Activated CD8-positive, alpha-beta T cell treated with anti-CD3 and anti-CD28 coated beads, Interleukin-2, amount 10 ng/mL, durations not matched to agents 7 days and 5 days (primary cell): Measurements from ENCODE around the gene RXRA. TPM values are rescaled to one million over a fixed set of nuclear protein-coding genes. Genes with fewer than 3 reads are reported as not detected.

Experiments
- ATAC-seq: fragments of 150-1000 bp; cut with Tn5 transposase; one replicate; pipeline ENCODE4 v1.10.0; 2021; ENCODE audit warnings: moderate library complexity
- CTCF ChIA-PET: fragments of 350-600 bp; sonication (Branson Sonifier 250); formaldehyde crosslinking; loops from one replicate; lab custom pipeline; 2021; ENCODE audit warnings: antibody characterized with exemption; lab: Charles Lee
- POLR2A ChIA-PET: fragments of 350-600 bp; sonication (Branson Sonifier 250); formaldehyde crosslinking; loops from one replicate; lab custom pipeline; 2021; ENCODE audit warnings: antibody characterized with exemption; lab: Charles Lee
- DNase-seq: peaks from one replicate; pipeline ENCODE4 v3.0.0-alpha.2; 2020
- H3K27ac Mint-ChIP-seq: one replicate; pipeline ENCODE4 v1.8.0; 2021; ENCODE audit warnings: mild to moderate bottlenecking, mixed read lengths
- H3K27me3 Mint-ChIP-seq: one replicate; pipeline ENCODE4 v1.8.0; 2021; ENCODE audit warnings: low read depth, mixed read lengths
- H3K36me3 Mint-ChIP-seq: one replicate; pipeline ENCODE4 v1.8.0; 2021; ENCODE audit warnings: low read depth, mixed read lengths
- H3K4me1 Mint-ChIP-seq: one replicate; pipeline ENCODE4 v1.8.0; 2021; ENCODE audit warnings: low read depth, mixed read lengths
- H3K4me3 Mint-ChIP-seq: one replicate; pipeline ENCODE4 v1.8.0; 2021; ENCODE audit warnings: mild to moderate bottlenecking, mixed read lengths
- H3K9me3 Mint-ChIP-seq: one replicate; pipeline ENCODE4 v1.8.0; 2022; ENCODE audit warnings: mixed read lengths; ENCODE audit not compliant: insufficient read depth
- total RNA-seq, 2 experiments: library from RNA; stranded (reverse); gene quantifications; one replicate each; pipeline ENCODE4 v1.2.3, GENCODE V29; 2021

Gene RXRA
- total RNA-seq, 2 experiments from 2014 or later: 3.8 to 4.2 TPM

DNA sequence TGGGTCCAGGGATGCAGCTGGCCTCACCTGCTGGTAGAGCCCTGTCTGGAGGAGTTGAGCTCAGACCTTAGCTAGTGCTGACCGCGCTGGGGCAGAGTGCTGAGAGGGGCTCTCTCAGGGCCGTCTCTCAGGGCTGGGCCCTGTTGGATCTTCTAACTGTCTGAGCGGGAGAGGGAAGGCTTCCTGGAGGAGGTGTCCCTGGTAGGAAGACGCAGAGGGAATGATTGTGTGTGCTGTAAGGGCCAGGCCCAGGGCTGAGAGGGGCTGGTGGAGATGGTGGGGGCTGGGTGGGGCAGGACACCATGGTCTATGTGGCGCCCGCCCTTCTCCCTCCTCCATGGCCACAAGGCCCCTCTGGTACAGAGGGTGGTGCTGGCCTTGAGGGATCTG, 55.0 kb downstream of the RXRA start:
- peaks cover 26% of the 10 kb centered on the region for H3K4me1 Mint-ChIP-seq
- peaks cover 6% of the 10 kb centered on the region for H3K27me3 Mint-ChIP-seq
- DNase-seq (no peak), ATAC-seq (no peak)
- no peak overlapping the region for H3K27ac Mint-ChIP-seq
- ChIA-PET POLR2A (interaction anchor here (0.9 kb wide), 1 partner anchor 11 kb away, joined by 3 read pairs; no protein-coding TSS in a partner anchor), CTCF (interaction anchor here (1.2 kb wide), 1 partner anchor 26 kb away, joined by 3 read pairs; no protein-coding TSS in a partner anchor)
- H3K36me3 Mint-ChIP-seq: no peaks in the 10 kb centered on the region
- no peaks in the 10 kb centered on the region for H3K9me3 Mint-ChIP-seq
- H3K4me3 Mint-ChIP-seq: no peak overlapping the region

- ATAC-seq: peak; percentile 66
- Mint-ChIP-seq H3K36me3 (no peaks in the 10 kb centered on the region), H3K27ac (peak overlapping the region; percentile 64), H3K27me3 (peaks cover 4% of the 10 kb centered on the region), H3K4me3 (peak overlapping the region; percentile 28), H3K9me3 (no peaks in the 10 kb centered on the region), H3K4me1 (peaks cover 26% of the 10 kb centered on the region)
- ChIA-PET POLR2A (no interaction called here), CTCF (interaction anchor here (1.0 to 1.4 kb wide), 2 partner anchors 9 to 25 kb away, joined by 3 to 5 read pairs; no protein-coding TSS in a partner anchor)
- DNase-seq: peak; percentile 78
These were observed 55.6 kb downstream of the RXRA start for GRCh38 chr9:134381671-134382516.

- Mint-ChIP-seq H3K9me3 (no peaks in the 10 kb centered on the region), H3K27me3 (peaks cover 7% of the 10 kb centered on the region), H3K4me3 (peak overlapping the region; percentile 28), H3K27ac (no peak overlapping the region), H3K4me1 (peaks cover 26% of the 10 kb centered on the region), H3K36me3 (no peaks in the 10 kb centered on the region)
- ATAC-seq: no peak
- ChIA-PET CTCF (interaction anchor here (1.0 to 1.4 kb wide), 2 partner anchors 9 to 24 kb away, joined by 3 to 5 read pairs; no protein-coding TSS in a partner anchor), POLR2A (no interaction called here)
- DNase-seq: no peak
These were observed 56.5 kb downstream of the RXRA start for GRCh38 chr9:134382733-134383132.

DNA sequence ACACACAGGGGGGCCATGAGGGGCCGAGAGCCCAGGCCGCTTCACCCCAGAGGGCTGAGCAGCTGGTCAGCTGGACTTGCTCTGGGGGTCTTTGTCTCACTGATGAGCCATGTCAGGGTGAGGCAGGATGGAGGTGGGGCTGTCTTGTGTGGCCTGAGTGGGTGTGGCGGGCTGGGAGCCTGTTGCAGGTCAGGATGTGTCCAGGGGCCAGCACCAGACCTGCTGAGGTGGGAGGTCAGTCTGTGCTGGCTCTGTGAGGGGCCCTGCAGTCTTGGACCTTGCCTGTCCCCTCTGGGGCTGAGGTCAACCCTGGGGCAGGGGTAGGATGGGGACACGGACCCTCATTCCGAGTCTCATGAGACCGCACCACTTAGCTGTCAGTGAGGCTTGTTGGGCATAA, 56.9 kb downstream of the RXRA start:
- H3K9me3 Mint-ChIP-seq: no peaks in the 10 kb centered on the region
- no peak overlapping the region for H3K4me3 Mint-ChIP-seq
- DNase-seq: no peak
- peaks cover 28% of the 10 kb centered on the region for H3K4me1 Mint-ChIP-seq
- POLR2A ChIA-PET: no interaction called here
- no peaks in the 10 kb centered on the region for H3K36me3 Mint-ChIP-seq
- peaks cover 10% of the 10 kb centered on the region for H3K27me3 Mint-ChIP-seq
- CTCF ChIA-PET: interaction anchor here (1.4 kb wide), 1 partner anchor 8 kb away, joined by 5 read pairs; no protein-coding TSS in a partner anchor
- H3K27ac Mint-ChIP-seq: no peak overlapping the region
- ATAC-seq: no peak

GRCh38 chr9:134384811-134385479, 58.7 kb downstream of the RXRA start:
- ChIA-PET CTCF (interaction anchor here (1.2 kb wide), 1 partner anchor 11 kb away, joined by 4 read pairs; no protein-coding TSS in a partner anchor), POLR2A (no interaction called here)
- Mint-ChIP-seq H3K36me3 (no peaks in the 10 kb centered on the region), H3K27ac (no peak overlapping the region), H3K4me1 (peaks cover 31% of the 10 kb centered on the region), H3K27me3 (peaks cover 15% of the 10 kb centered on the region), H3K9me3 (no peaks in the 10 kb centered on the region), H3K4me3 (no peak overlapping the region)
- no peak for ATAC-seq
- DNase-seq: no peak

GRCh38 chr9:134385915-134386314, 59.7 kb downstream of the RXRA start:
- DNase-seq: no peak
- POLR2A ChIA-PET: no interaction called here
- Mint-ChIP-seq H3K4me3 (no peak overlapping the region), H3K27ac (no peak overlapping the region), H3K4me1 (peaks cover 41% of the 10 kb centered on the region), H3K9me3 (no peaks in the 10 kb centered on the region), H3K27me3 (peaks cover 15% of the 10 kb centered on the region), H3K36me3 (no peaks in the 10 kb centered on the region)
- ATAC-seq: no peak
- CTCF ChIA-PET: no interaction called here

DNA sequence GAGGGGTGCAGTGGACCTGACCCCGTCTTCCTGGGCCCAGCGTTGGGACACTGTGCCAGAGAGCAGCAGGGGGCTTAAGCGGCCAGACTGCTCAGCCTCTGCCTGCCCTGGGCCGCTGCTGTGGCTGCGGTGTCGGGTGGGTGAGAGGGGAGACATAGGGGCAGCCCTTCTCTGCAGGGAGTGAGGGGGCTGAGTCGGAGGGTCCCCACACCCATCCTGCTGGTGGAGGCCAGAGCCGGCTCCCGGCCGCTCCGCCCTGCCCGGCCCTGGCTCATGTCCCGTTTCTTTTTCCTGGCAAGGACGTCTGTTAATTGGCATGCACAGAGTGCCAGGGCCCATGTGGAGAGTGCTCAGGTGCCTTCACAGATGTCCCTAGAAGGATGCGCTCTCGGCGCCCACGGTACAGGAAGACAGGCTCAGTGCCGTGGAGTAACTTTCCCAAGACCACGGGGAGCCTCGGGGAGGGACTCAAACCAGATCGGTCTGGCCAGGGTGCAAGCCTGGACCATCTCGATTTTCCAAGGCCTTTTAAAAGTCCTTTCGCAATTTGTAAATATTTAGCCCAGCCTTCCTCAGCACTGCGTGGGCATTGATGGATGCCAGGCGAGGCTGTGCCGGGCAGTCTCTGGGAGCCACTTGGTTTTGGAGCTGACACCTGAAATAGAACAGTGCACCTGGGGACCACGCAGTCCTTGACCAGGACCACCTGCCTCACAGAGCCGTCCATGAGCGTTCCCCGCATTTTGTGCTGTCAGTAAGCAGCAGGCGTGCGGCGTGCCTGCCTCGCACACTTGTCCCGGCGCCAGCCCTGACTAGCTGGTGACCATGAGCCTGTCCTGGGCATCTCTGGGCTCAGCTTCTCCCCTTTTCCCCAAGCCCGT, 60.9 kb downstream of the RXRA start:
- peaks cover 39% of the 10 kb centered on the region for H3K4me1 Mint-ChIP-seq
- peaks cover 17% of the 10 kb centered on the region for H3K27me3 Mint-ChIP-seq
- no peaks in the 10 kb centered on the region for H3K9me3 Mint-ChIP-seq
- ChIA-PET CTCF (no interaction called here), POLR2A (no interaction called here)
- DNase-seq (no peak), ATAC-seq (no peak)
- H3K27ac Mint-ChIP-seq: no peak overlapping the region
- H3K36me3 Mint-ChIP-seq: no peaks in the 10 kb centered on the region
- no peak overlapping the region for H3K4me3 Mint-ChIP-seq

DNA sequence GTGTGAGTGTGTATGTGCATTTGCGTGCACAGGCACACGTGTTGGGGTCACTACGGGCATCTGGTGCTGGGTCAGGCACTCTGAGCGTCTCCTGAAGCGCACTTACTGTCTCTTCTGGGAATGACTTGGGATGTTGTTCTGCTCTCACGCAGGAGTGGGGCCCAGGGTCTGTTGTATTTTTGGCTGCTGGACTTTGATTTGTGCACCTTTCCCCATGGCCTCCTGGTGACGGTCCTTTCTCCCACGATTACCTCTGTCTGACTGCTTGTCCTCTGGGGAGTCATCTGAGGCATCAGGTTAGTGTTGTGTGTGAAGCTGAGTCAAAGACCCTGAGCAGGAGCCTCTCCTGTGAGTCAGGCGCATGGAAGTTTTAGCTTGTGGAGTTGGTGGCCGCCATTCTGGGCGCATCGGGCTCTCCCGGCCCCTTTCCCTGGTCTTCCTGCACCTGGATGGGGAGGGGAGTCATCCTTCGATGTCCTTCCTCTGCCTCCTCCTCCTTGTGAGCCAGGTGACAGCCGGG, 62.1 kb downstream of the RXRA start:
- ChIA-PET POLR2A (no interaction called here), CTCF (no interaction called here)
- DNase-seq (no peak), ATAC-seq (no peak)
- Mint-ChIP-seq H3K36me3 (no peaks in the 10 kb centered on the region), H3K4me1 (peaks cover 37% of the 10 kb centered on the region), H3K9me3 (no peaks in the 10 kb centered on the region), H3K27me3 (peaks cover 17% of the 10 kb centered on the region), H3K4me3 (no peak overlapping the region), H3K27ac (peak overlapping the region; percentile 41)

DNA sequence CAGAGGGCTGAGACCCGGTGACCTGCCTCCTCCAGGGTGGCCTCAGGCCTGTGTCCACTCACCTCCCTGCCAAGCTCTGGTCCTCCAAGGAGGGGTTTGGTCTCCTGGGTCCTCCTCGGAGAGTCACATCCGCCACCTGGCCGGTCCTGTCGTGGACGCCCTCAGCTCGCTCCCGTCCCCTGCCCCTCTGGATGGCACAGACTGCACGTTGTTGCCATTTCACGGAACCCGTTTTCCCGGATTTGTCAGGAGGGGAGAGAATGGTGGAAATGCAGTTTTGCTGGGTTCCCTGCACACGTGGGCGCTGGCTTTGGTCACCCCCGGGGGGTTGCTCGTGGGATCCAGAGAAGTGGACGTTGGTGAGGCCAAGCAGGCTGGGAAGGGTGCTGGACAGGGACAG, 62.7 kb downstream of the RXRA start:
- Mint-ChIP-seq H3K27ac (no peak overlapping the region), H3K27me3 (peaks cover 18% of the 10 kb centered on the region), H3K4me1 (peaks cover 40% of the 10 kb centered on the region), H3K36me3 (peaks cover 2% of the 10 kb centered on the region), H3K9me3 (no peaks in the 10 kb centered on the region), H3K4me3 (no peak overlapping the region)
- DNase-seq: no peak
- POLR2A ChIA-PET: no interaction called here
- no peak for ATAC-seq
- CTCF ChIA-PET: no interaction called here

GRCh38 chr9:134389642-134390041, 63.4 kb downstream of the RXRA start:
- no peak for ATAC-seq
- Mint-ChIP-seq H3K9me3 (no peaks in the 10 kb centered on the region), H3K4me1 (peaks cover 47% of the 10 kb centered on the region), H3K4me3 (no peak overlapping the region), H3K27me3 (peaks cover 15% of the 10 kb centered on the region), H3K36me3 (peaks cover 3% of the 10 kb centered on the region), H3K27ac (no peak overlapping the region)
- ChIA-PET POLR2A (no interaction called here), CTCF (no interaction called here)
- DNase-seq: no peak

DNA sequence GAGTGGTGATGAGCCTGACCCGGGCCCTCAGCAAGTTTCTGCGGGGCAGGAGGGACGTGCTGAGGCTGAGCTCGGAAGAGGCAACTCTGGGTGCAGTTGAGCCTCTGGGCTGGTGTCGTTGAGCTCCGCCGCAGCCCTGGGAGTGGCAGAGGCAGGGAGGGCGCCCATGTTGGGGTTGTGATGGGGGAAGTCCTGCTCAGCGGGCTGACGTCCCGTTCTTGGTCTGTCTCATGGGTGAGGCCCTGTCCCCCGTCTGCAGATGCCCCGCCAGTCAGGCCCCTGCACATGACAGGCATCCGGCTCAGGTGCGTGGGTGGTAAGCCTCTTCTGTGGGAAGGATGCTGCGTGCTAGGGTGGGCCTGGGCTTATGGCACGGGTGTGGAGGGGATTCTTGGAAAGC, 64.3 kb downstream of the RXRA start:
- CTCF ChIA-PET: interaction anchor here (1.4 kb wide), 1 partner anchor 8 kb away, joined by 5 read pairs; no protein-coding TSS in a partner anchor
- peak overlapping the region; percentile 89 for H3K27ac Mint-ChIP-seq
- peaks cover 3% of the 10 kb centered on the region for H3K36me3 Mint-ChIP-seq
- H3K27me3 Mint-ChIP-seq: peaks cover 15% of the 10 kb centered on the region
- POLR2A ChIA-PET: interaction anchor here (0.6 kb wide), 1 partner anchor 24 kb away, joined by 3 read pairs; no protein-coding TSS in a partner anchor
- H3K4me3 Mint-ChIP-seq: peak overlapping the region; percentile 70
- peak; percentile 28 for ATAC-seq
- H3K9me3 Mint-ChIP-seq: no peaks in the 10 kb centered on the region
- DNase-seq: peak; percentile 67
- peaks cover 54% of the 10 kb centered on the region for H3K4me1 Mint-ChIP-seq
